Measurements from ENCODE around the gene GPR142. TPM values are rescaled to one million over a fixed set of nuclear protein-coding genes. Genes with fewer than 3 reads are reported as not detected.

GPR142 gene
- total and polyA plus RNA-seq, 2 of the 8 experiments (the other 6 are each of a cell fraction or from before 2014, with no cell fraction given): 0.05 TPM; not detected in 1

GRCh38 chr17:74412581-74412980, 45.3 kb downstream of the GPR142 start (continued):
- TF ChIP-seq RAD21 (IDR thresholded peaks at IDR 0.05 in 1 of 2, conservative IDR thresholded peaks at IDR 0.05 in 1 of 2; ENCODE audit: low read depth in 2 of 2, low read length in 2 of 2) (no peak), TEAD4 (IDR thresholded peaks at IDR 0.05; ENCODE audit: low read depth, low read length) (no peak), SP1 (IDR thresholded peaks at IDR 0.05; ENCODE audit: low read depth, low read length) (no peak), USF2 (IDR thresholded peaks at IDR 0.05; ENCODE audit: low read length) (no peak), TBP (IDR thresholded peaks at IDR 0.05; ENCODE audit: low read depth, low read length) (no peak), EGR1 (IDR thresholded peaks at IDR 0.05; ENCODE audit: borderline replicate concordance, low read depth, low read length) (no peak)

Measured in H1 (cell line).